NCI-H774 (cell line): ENCODE measurements around the gene COX6A2.
A peak's percentile ranks its signal among the peaks of the same experiment; 100 is the strongest.

Source experiments
- DNase-seq: peaks from one replicate; lab custom pipeline; 2025; lab: John Stamatoyannopoulos, UW

The COX6A2 gene

GRCh38 chr16:31428279-31428597, at the start of gene COX6A2:
Gene COX6A2, minus strand, starts transcription at chr16:31428360. Its CDS starts 35 bp downstream, at chr16:31428325.
- DNase-seq = no peak

GRCh38 chr16:31477220-31478216, 49.4 kb upstream of the COX6A2 start:
- DNase-seq = no peak

GRCh38 chr16:31476303-31477219, 48.4 kb upstream of the COX6A2 start:
- DNase-seq = no peak

- no peak for DNase-seq
Observed at GRCh38 chr16:31475946-31476302, 47.8 kb upstream of the COX6A2 start.

GRCh38 chr16:31474773-31475738, 46.9 kb upstream of the COX6A2 start:
- no peak for DNase-seq

GRCh38 chr16:31474173-31474714, 46.1 kb upstream of the COX6A2 start:
- DNase-seq = no peak

GRCh38 chr16:31473264-31473984, 45.3 kb upstream of the COX6A2 start:
- no peak for DNase-seq

GRCh38 chr16:31472709-31473203, 44.6 kb upstream of the COX6A2 start:
- peak; percentile 74 for DNase-seq

- no peak for DNase-seq
Observed at GRCh38 chr16:31471875-31472708, 43.9 kb upstream of the COX6A2 start, which contains the start of gene TGFB1I1. Gene TGFB1I1, plus strand, starts transcription at chr16:31472152. Its CDS starts 37 bp downstream, at chr16:31472189.

- no peak for DNase-seq
Observed at GRCh38 chr16:31471241-31471874, 43.2 kb upstream of the COX6A2 start.

- no peak for DNase-seq
Observed at GRCh38 chr16:31470615-31471014, 42.5 kb upstream of the COX6A2 start.

- no peak for DNase-seq
Observed at GRCh38 chr16:31467858-31468257, 39.7 kb upstream of the COX6A2 start.

- no peak for DNase-seq
Observed at GRCh38 chr16:31467151-31467773, 39.1 kb upstream of the COX6A2 start.

GRCh38 chr16:31466381-31466841, 38.3 kb upstream of the COX6A2 start:
- DNase-seq = no peak

GRCh38 chr16:31465788-31466370, 37.7 kb upstream of the COX6A2 start:
- DNase-seq = no peak

GRCh38 chr16:31464781-31465260, 36.7 kb upstream of the COX6A2 start:
- DNase-seq = no peak

GRCh38 chr16:31464348-31464769, 36.2 kb upstream of the COX6A2 start:
- DNase-seq = no peak
